SK-N-SH (cell line): ENCODE data around the gene TMEM131L. TPM values are rescaled to one million over a fixed set of nuclear protein-coding genes. Genes with fewer than 3 reads are reported as not detected.

Source experiments
- CTCF ChIA-PET: fragments of 300-600, 350-600 bp; formaldehyde crosslinking; extraction: SDS; loops from one replicate; lab custom pipeline; 2021; lab: Yijun Ruan, JAX
- POLR2A ChIA-PET: fragments of 350-600 bp; sonication (Branson Sonifier 250); formaldehyde crosslinking; extraction: SDS; loops from one replicate; lab custom pipeline; 2020; ENCODE audit warnings: antibody characterized with exemption, inconsistent platforms; lab: Yijun Ruan, JAX
- DNase-seq: peaks from one replicate; pipeline ENCODE4 v3.0.0; 2012
- H2AFZ ChIP-seq: fragments of 200-600 bp; sonication (generic); 2 replicates; pipeline ENCODE4 v1.8.1; 2016; ENCODE audit warnings: antibody characterized with exemption, mild to moderate bottlenecking, low read depth
- H3F3A ChIP-seq: fragments of 200-600 bp; sonication (generic); replicated peaks from 2 replicates; pipeline ENCODE3; 2016; ENCODE audit warnings: antibody characterized with exemption, mild to moderate bottlenecking; ENCODE audit not compliant: insufficient read depth
- H3K27ac ChIP-seq, 2 experiments: fragments of 200-500 bp in 1 of 2; fragments of 200-600 bp in 1 of 2; sonication (Bioruptor generic) in 1 of 2; sonication (generic), shearing (Covaris generic) in 1 of 2; 2 replicates each; pipeline versions ENCODE4 v1.5.1 to v1.6.1; 2014 to 2016; ENCODE audit warnings: low read depth in 2 of 2, inconsistent platforms in 1 of 2, low read length in 1 of 2, mild to moderate bottlenecking in 1 of 2, mixed read lengths in 1 of 2
- H3K27me3 ChIP-seq: fragments of 200-600 bp; sonication (generic), shearing (Covaris generic); 2 replicates; pipeline ENCODE4 v1.6.1; 2016; ENCODE audit warnings: mixed run types; ENCODE audit not compliant: insufficient read depth
- H3K36me3 ChIP-seq, 2 experiments: fragments of 200-500 bp in 1 of 2; fragments of 200-600 bp in 1 of 2; sonication (Bioruptor generic) in 1 of 2; sonication (generic) in 1 of 2; replicated peaks in 1 of 2; 2 replicates each; pipeline versions ENCODE3 to v1.5.1; 2014 to 2016; ENCODE audit warnings: low read length in 1 of 2, mild to moderate bottlenecking in 1 of 2; ENCODE audit not compliant: insufficient read depth in 2 of 2, control insufficient read depth in 1 of 2
- H3K4me1 ChIP-seq, 2 experiments: fragments of 200-500 bp in 1 of 2; fragments of 200-600 bp in 1 of 2; sonication (Bioruptor generic) in 1 of 2; sonication (generic), shearing (Covaris generic) in 1 of 2; 2 replicates each; pipeline versions ENCODE4 v1.5.1 to v1.6.1; 2014 to 2016; ENCODE audit warnings: low read depth in 1 of 2, low read length in 1 of 2, mixed run types in 1 of 2; ENCODE audit not compliant: insufficient read depth in 2 of 2, control insufficient read depth in 1 of 2
- H3K4me2 ChIP-seq: fragments of 200-600 bp; sonication (generic), shearing (Covaris generic); 2 replicates; pipeline ENCODE4 v1.6.1; 2017; ENCODE audit warnings: mixed run types
- H3K4me3 ChIP-seq, 2 experiments: fragments of 200-500 bp in 1 of 2; fragments of 200-600 bp in 1 of 2; sonication (Bioruptor generic) in 1 of 2; sonication (generic), shearing (Covaris generic) in 1 of 2; 2 replicates each; pipeline versions ENCODE4 v1.5.1 to v1.8.1; 2014 to 2016; ENCODE audit warnings: low read depth in 2 of 2, inconsistent platforms in 1 of 2, low read length in 1 of 2, mild to moderate bottlenecking in 1 of 2, mixed read lengths in 1 of 2, moderate library complexity in 1 of 2
- H3K79me2 ChIP-seq: fragments of 200-600 bp; sonication (generic); 2 replicates; pipeline ENCODE4 v1.8.1; 2017; ENCODE audit warnings: mild to moderate bottlenecking; ENCODE audit not compliant: insufficient read depth
- H3K9ac ChIP-seq: fragments of 200-600 bp; sonication (generic); 2 replicates; pipeline ENCODE4 v1.6.1; 2017; ENCODE audit warnings: mixed run types
- H3K9me2 ChIP-seq: fragments of 200-600 bp; sonication (generic); 2 replicates; pipeline ENCODE4 v1.6.1; 2017; ENCODE audit warnings: mixed run types
- H3K9me3 ChIP-seq: fragments of 200-600 bp; sonication (generic); 2 replicates; pipeline ENCODE4 v1.6.1; 2017; ENCODE audit warnings: mixed run types, mild to moderate bottlenecking, moderate library complexity
- H4K20me1 ChIP-seq: fragments of 200-600 bp; sonication (generic); 2 replicates; pipeline ENCODE4 v1.6.1; 2017; ENCODE audit warnings: mild to moderate bottlenecking, mixed run types; ENCODE audit not compliant: insufficient read depth
- CHD2 ChIP-seq: fragments of 150-350 bp; IDR thresholded peaks from 2 replicates; pipeline ENCODE4 v1.6.1; 2018; ENCODE audit warnings: low read length; ENCODE audit not compliant: partially characterized antibody
- CTCF ChIP-seq: fragments of 200-600 bp; sonication (generic); IDR thresholded peaks from 2 replicates; pipeline ENCODE4 v1.6.1; 2017; ENCODE audit warnings: antibody characterized with exemption, mild to moderate bottlenecking, moderate library complexity
- EZH2phosphoT487 ChIP-seq: fragments of 200-600 bp; sonication (generic); IDR thresholded peaks from 2 replicates; pipeline ENCODE4 v1.6.1; 2017; ENCODE audit warnings: low read depth, mixed run types, mild to moderate bottlenecking, antibody characterized with exemption, moderate library complexity, borderline replicate concordance
- FOSL2 ChIP-seq: IDR thresholded peaks from 2 replicates; pipeline ENCODE4 v1.4.0; 2012; ENCODE audit warnings: low read depth, mild to moderate bottlenecking, moderate library complexity, borderline replicate concordance
- FOXJ3 ChIP-seq: sonication (generic); formaldehyde crosslinking; IDR thresholded peaks from 2 replicates; pipeline ENCODE4 v1.5.1; 2020; ENCODE audit warnings: mild to moderate bottlenecking, missing genetic modification reagents
- IRF3 ChIP-seq: fragments of 150-350 bp; IDR thresholded peaks from 2 replicates; pipeline ENCODE4 v1.6.1; 2016; ENCODE audit warnings: mild to moderate bottlenecking, low read depth, low read length
- MXI1 ChIP-seq: IDR thresholded peaks from 2 replicates; pipeline ENCODE4 v1.6.1; 2012; ENCODE audit warnings: mild to moderate bottlenecking, low read depth, low read length, improper control_type of control experiment
- NFIC ChIP-seq: IDR thresholded peaks from 2 replicates; pipeline ENCODE4 v1.4.0; 2012; ENCODE audit warnings: borderline replicate concordance
- POLR2AphosphoS5 ChIP-seq: IDR thresholded peaks from 2 replicates; pipeline ENCODE4 v1.6.1; 2012; ENCODE audit warnings: low read depth, low read length
- REST ChIP-seq: IDR thresholded peaks from 2 replicates; pipeline ENCODE4 v1.6.1; 2012; ENCODE audit warnings: mild to moderate bottlenecking, low read depth, low read length, moderate library complexity
- SIN3A ChIP-seq: IDR thresholded peaks from 2 replicates; pipeline ENCODE4 v1.6.1; 2012; ENCODE audit warnings: low read depth, mild to moderate bottlenecking, low read length, moderate library complexity, borderline replicate concordance
- TAF1 ChIP-seq: IDR thresholded peaks from 2 replicates; pipeline ENCODE4 v1.6.1; 2012; ENCODE audit warnings: low read depth, mild to moderate bottlenecking, low read length, moderate library complexity, borderline replicate concordance
- TEAD4 ChIP-seq: IDR thresholded peaks from 2 replicates; pipeline ENCODE4 v1.4.0; 2012; ENCODE audit warnings: mild to moderate bottlenecking, borderline replicate concordance; ENCODE audit not compliant: insufficient read depth
- WGBS: methylation state at CpG from one replicate; pipeline ENCODE4 v1.1.6; 2017; ENCODE audit warnings: low lambda C conversion rate; 5-methylcytosine and 5-hydroxymethylcytosine counted together
- polyA plus RNA-seq, 3 experiments: library from polyadenylated mRNA; depleted of rRNA; stranded (reverse); fragments of >200 nt; gene quantifications; 2 replicates each; pipeline ENCODE4 v1.2.3, GENCODE V29; 2012

TMEM131L gene
- polyA plus RNA-seq, 1 of the 3 experiments (the other 2 are of a cell fraction), result 6.2 TPM

GRCh38 chr4:153683763-153684181 is 217.6 kb downstream of the TMEM131L start:
- POLR2A ChIA-PET, result no interaction called here
- no peaks in the 10 kb centered on the region for H3F3A ChIP-seq
- TF ChIP-seq NFIC (no peak), REST (no peak), CHD2 (no peak), TEAD4 (no peak), MXI1 (no peak), CTCF (no peak), IRF3 (no peak), POLR2AphosphoS5 (no peak), EZH2phosphoT487 (no peak), TAF1 (no peak), FOSL2 (no peak), FOXJ3 (no peak), SIN3A (no peak)
- TF ChIP-seq, all 33 proteins: peak for 0
- Histone ChIP-seq H3K36me3 (no peaks in the 10 kb centered on the region), H3K9me2 (no peaks in the 10 kb centered on the region), H3K79me2 (no peaks in the 10 kb centered on the region), H3K27ac (no peak overlapping the region), H3K9me3 (peaks cover 5% of the 10 kb centered on the region; the same call in 1 of the 2 replicates), H4K20me1 (no peaks in the 10 kb centered on the region), H3K4me3 (peak overlapping the region; percentile 46 to 55), H2AFZ (no peak overlapping the region), H3K4me1 (peaks cover 0 to 12% of the 10 kb centered on the region in 2 experiments; a peak in 1 of 4 replicates), H3K9ac (no peak overlapping the region), H3K4me2 (peak overlapping the region; percentile 77), H3K27me3 (peaks cover 37% of the 10 kb centered on the region)
- no peak for DNase-seq
- CTCF ChIA-PET, result interaction anchor here (1.1 to 3.3 kb wide), 5 partner anchors 16 to 66 kb away, joined by 3 to 21 read pairs (median 6); no protein-coding TSS in a partner anchor
- 49% methylated on average over 11 of the region's 27 CpGs for WGBS
